ENCODE data around the gene FTO. TPM values are rescaled to one million over a fixed set of nuclear protein-coding genes. Genes with fewer than 3 reads are reported as not detected.

FTO gene
- total and polyA plus RNA-seq, 2 of the 8 experiments (the other 6 are each of a cell fraction or from before 2014, with no cell fraction given): 34.5 to 59.8 TPM

DNA sequence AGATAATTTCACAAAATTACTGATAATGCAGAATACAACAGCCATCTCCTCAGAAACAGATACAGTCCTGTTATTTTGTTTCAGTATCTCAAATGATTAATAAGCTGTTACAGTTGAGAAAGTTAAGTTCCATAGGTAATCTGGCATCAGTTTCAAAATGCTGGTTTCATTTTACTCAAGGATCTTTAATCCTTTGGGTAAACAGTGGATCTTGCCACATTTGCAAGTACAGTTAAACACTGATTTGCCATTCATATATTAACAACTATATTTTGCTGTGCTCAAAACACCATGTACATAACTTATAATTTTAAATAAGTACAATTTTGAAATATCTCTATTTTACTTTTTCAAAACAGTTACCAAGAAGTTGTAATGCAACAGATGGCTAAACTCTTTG is 31.5 kb upstream of the FTO start:
- Histone ChIP-seq H2AFZ (ENCODE audit: low read length) (no peak overlapping the region), H3K23ac (ENCODE audit: insufficient read length) (no peak overlapping the region), H3K27ac (ENCODE audit: low read depth, low read length) (no peak overlapping the region), H3K4me3 (ENCODE audit: extremely low read depth in 1 of 4, insufficient read depth in 2 of 4, low read depth in 3 of 4, low read length in 4 of 4) (no peak overlapping the region), H2BK5ac (ENCODE audit: low read depth, low read length) (no peak overlapping the region), H3K4ac (replicated peaks; ENCODE audit: insufficient read length, low read depth, low read length) (no peak overlapping the region), H3K18ac (ENCODE audit: extremely low read depth, low read length) (no peak overlapping the region), H4K91ac (replicated peaks; ENCODE audit: insufficient read length, low read length) (no peak overlapping the region), H4K8ac (ENCODE audit: extremely low read depth, insufficient read depth, low read length) (no peak overlapping the region), H3K9ac (replicated peaks in 1 of 4; ENCODE audit: extremely low read depth in 1 of 4, low read depth in 3 of 4, low read length in 3 of 4) (no peak overlapping the region), H4K5ac (ENCODE audit: insufficient read length, low read depth, low read length) (no peak overlapping the region), H3K14ac (ENCODE audit: insufficient read length) (no peak overlapping the region), H3K79me1 (ENCODE audit: low read depth, low read length) (no peaks in the 10 kb centered on the region), H2AK5ac (ENCODE audit: low read depth, low read length) (no peak overlapping the region), H2BK12ac (ENCODE audit: low read depth, low read length) (no peak overlapping the region), H3K27me3 (replicated peaks in 1 of 4; ENCODE audit: control insufficient read depth in 3 of 4, extremely low read depth in 1 of 4, insufficient read depth in 3 of 4, low read length in 3 of 4) (no peaks in the 10 kb centered on the region), H4K20me1 (replicated peaks in 1 of 2; ENCODE audit: control insufficient read depth in 1 of 2, insufficient read depth in 2 of 2, low read length in 2 of 2) (no peaks in the 10 kb centered on the region), H3K4me2 (ENCODE audit: insufficient read depth in 1 of 2, low read depth in 2 of 2, low read length in 2 of 2) (no peak overlapping the region), H2BK15ac (ENCODE audit: low read length) (no peak overlapping the region), H3K79me2 (ENCODE audit: control insufficient read depth in 1 of 2, insufficient read depth in 2 of 2, low read length in 2 of 2) (no peaks in the 10 kb centered on the region), H3K56ac (replicated peaks; ENCODE audit: insufficient read length, low read depth, low read length) (no peak overlapping the region), H2BK20ac (ENCODE audit: low read length) (no peak overlapping the region), H3K9me3 (ENCODE audit: insufficient read depth in 2 of 2, low read depth in 1 of 2, low read length in 1 of 2) (no peaks in the 10 kb centered on the region), H3K4me1 (replicated peaks in 1 of 4; ENCODE audit: control insufficient read depth in 3 of 4, insufficient read depth in 4 of 4, low read length in 3 of 4) (no peaks in the 10 kb centered on the region; a peak in 1 of 7 replicates), H3K36me3 (ENCODE audit: control insufficient read depth in 2 of 4, insufficient read depth in 4 of 4, low read length in 3 of 4) (no peaks in the 10 kb centered on the region), H2BK120ac (replicated peaks; ENCODE audit: low read depth, low read length) (no peak overlapping the region), H3K23me2 (ENCODE audit: low read depth, low read length) (no peaks in the 10 kb centered on the region)
- ChIA-PET CTCF (ENCODE audit: partially characterized antibody) (no interaction called here), POLR2A (ENCODE audit: partially characterized antibody) (no interaction called here)
- DNase-seq (ENCODE audit: low read depth in 1 of 2, low spot score in 2 of 2) (no peak), FAIRE-seq (no peak)
- TF ChIP-seq CHD1 (IDR thresholded peaks at IDR 0.05; ENCODE audit: low read depth, low read length): no peak
- no peak for TF ChIP-seq POLR2AphosphoS5 (IDR thresholded peaks at IDR 0.05; ENCODE audit: low read depth, low read length)
- TF ChIP-seq ASH2L (IDR thresholded peaks at IDR 0.05; ENCODE audit: low read length): no peak
- TF ChIP-seq SIN3A (conservative IDR thresholded peaks at IDR 0.05 in 1 of 2, IDR thresholded peaks at IDR 0.05 in 1 of 2; ENCODE audit: low read depth in 1 of 2, low read length in 2 of 2): no peak
- TF ChIP-seq, protein P1, sequence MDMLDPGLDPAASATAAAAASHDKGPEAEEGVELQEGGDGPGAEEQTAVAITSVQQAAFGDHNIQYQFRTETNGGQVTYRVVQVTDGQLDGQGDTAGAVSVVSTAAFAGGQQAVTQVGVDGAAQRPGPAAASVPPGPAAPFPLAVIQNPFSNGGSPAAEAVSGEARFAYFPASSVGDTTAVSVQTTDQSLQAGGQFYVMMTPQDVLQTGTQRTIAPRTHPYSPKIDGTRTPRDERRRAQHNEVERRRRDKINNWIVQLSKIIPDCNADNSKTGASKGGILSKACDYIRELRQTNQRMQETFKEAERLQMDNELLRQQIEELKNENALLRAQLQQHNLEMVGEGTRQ (IDR thresholded peaks at IDR 0.05; ENCODE audit: low read length): no peak
- TF ChIP-seq MAFK (IDR thresholded peaks at IDR 0.05; ENCODE audit: low read depth, low read length): no peak
- TF ChIP-seq GTF2F1 (IDR thresholded peaks at IDR 0.05; ENCODE audit: borderline replicate concordance, low read depth, low read length): no peak
- TF ChIP-seq NANOG (IDR thresholded peaks at IDR 0.05; ENCODE audit: insufficient read depth, low read depth, low read length, poor library complexity, severe bottlenecking): no peak
- TF ChIP-seq NRF1 (IDR thresholded peaks at IDR 0.05; ENCODE audit: low read depth, low read length): no peak
- no peak for TF ChIP-seq CREB1 (IDR thresholded peaks at IDR 0.05)
- no peak for TF ChIP-seq HDAC2 (IDR thresholded peaks at IDR 0.05; ENCODE audit: borderline replicate concordance in 1 of 2, low read depth in 2 of 2, low read length in 2 of 2)
- TF ChIP-seq KDM5A (IDR thresholded peaks at IDR 0.05; ENCODE audit: low read length): no peak
- no peak for TF ChIP-seq BCL11A (IDR thresholded peaks at IDR 0.05; ENCODE audit: low read depth in 2 of 2, low read length in 2 of 2)
- TF ChIP-seq FOSL1 (IDR thresholded peaks at IDR 0.05; ENCODE audit: insufficient read depth, low read depth, low read length): no peak
- no peak for TF ChIP-seq EP300 (IDR thresholded peaks at IDR 0.05; ENCODE audit: borderline replicate concordance in 1 of 2, low read depth in 2 of 2, low read length in 2 of 2)

Data from H1 (cell line).